Stimulated activated CD8-positive, alpha-beta memory T cell treated with anti-CD3 and anti-CD28 coated beads, Interleukin-12 subunit alpha, Interleukin-12 subunit beta, amount 100 ng/mL, for 1 hour (primary cell): ENCODE measurements around the gene SLC6A5.
"Not testable (repeated sequence)": the region's sequence is repeated elsewhere in the genome, so short reads cannot be mapped to it uniquely, and the experiment has no call there.

Experiments
- DNase-seq: peaks from one replicate; pipeline ENCODE4 v3.0.0-alpha.2; 2020; ENCODE audit warnings: low read depth

The SLC6A5 gene

DNA sequence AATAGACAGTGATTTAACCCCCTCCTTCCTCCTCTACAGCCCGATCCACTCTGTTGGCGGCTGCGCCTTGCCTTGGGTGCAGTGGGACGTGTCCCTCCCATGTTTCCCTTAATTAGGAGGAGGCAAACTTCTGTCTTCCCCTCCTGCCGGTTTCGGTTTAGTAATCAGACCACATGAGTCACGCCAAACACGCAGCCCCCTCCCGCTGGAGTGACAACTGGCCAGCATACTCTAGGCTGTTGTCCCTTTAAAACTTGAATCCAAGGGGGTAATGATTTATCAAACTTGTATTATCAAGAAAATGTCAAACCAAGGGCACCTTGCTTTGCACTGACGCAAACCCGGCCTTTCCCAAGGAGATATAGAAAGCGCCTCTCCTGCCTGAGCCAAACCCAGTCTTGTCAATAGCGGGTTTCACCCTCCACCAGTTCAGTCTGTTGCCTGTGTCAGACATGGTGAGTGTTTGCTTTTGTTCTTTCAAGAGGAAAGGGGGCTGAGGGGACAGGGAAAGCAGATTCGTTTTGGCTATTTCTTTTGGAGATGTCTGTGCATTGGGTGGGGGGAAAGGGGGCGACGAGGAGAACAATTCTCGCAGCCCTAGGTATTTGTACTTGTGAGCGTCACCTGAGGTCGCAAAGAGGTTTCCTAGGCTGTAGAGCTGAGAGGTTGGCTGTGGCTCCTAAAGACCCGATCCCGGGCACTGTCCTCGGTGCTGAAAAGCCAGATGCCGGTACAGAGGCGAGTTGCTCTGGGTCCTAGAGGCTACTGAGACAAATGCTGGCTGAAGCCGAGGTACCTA is at the start of gene SLC6A5:
Gene SLC6A5, plus strand, starts transcription at position 388 of the 799 bp plus-strand sequence. Its CDS starts 65 bp downstream, at position 453.
- no peak for DNase-seq

DNA sequence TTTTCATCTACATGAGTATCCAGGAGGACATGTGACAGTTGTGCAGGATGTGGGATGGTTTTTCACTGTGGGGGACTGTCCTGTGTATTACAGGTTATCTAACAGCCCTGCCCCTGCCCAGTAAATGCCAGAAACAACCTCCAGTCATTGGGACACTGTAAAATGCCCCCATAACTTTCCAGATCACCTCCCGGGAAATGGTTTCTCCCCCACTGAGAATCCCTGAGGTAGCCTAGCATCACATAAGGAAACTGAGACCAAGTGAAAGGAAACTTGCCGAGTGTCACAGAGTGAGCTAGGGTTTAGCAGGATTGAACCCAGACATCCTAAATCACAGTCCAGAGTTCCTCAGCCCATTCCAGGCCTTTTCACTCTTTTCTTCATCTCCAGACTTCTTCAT is 48.3 kb upstream of the SLC6A5 start:
- DNase-seq = no peak

- no peak for DNase-seq
Measured at GRCh38 chr11:20555783-20556182, 43.6 kb upstream of the SLC6A5 start.

- not testable (repeated sequence) for DNase-seq
Measured at GRCh38 chr11:20556396-20556795, 43.0 kb upstream of the SLC6A5 start.

DNA sequence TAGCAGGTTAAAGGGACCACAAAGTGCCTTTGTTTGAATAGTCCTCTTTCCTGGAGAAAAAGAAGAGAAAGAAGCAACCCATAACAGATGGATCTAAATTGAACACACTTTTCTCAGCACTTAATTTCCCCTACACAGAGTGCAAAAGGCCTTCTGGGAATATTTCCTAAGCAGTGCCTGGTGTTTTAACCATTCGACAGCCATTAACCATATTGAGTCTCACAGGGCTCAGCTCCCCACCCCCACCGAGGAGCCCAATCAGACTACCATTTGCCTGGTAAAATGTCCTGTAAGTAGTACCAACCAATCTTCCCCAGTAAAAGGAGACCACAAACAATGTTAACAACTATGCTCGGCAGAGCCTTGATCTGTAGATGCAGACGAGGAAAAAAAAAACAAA is 40.7 kb upstream of the SLC6A5 start:
- no peak for DNase-seq

DNA sequence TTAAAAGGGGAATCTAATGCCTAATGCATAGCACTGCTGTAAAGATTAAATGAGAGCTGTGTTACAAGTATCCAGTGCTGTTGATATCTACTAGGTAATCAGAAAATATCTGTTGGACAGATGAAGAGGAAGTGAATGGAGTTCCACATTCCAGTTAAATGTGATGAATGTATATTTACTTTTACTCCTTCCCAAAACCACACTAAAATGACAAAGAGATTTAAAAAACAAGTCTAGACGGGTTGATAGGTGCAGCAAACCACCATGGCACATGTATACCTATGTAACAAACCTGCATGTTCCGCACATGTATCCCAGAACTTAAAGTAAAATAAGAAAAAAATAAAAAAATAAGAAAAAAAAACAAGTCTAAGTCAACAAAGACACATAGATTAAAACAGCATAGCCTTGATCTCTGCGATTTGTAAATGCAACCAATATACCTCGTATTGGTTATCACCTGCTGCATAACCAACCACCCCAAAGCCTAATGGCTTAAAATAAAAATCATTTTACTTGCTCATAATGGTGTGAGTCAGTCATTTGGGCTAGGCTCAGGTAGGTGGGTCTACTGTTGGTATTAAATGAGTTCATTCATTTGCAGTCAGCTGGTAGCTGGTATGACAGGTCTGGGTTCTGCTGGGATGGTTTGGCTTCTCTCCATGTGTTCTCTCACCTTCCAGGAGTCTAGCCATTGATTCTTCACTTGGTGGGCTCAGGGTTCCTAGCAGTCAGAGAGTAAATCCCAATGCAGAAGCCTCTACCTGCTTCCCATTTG is 39.7 kb upstream of the SLC6A5 start:
- no peak for DNase-seq

DNA sequence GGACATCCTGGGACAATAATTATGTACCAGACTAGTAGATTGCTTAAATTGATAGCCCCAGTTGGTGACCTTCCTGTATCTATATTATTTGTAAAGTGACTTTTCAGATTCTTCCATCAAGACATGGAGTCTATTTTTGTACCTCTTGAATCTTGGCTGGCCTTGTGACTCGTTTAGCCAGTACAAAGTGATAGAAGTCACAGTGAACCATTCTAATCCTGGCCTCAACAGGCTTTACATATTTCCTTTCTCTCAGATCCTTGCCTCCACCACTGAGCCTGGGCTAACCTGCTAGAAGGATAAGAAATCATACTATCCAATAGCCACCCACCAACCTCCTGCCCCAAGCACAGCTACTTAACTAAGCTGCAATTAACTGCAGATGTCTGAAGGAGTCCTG is 37.5 kb upstream of the SLC6A5 start:
- no peak for DNase-seq

DNA sequence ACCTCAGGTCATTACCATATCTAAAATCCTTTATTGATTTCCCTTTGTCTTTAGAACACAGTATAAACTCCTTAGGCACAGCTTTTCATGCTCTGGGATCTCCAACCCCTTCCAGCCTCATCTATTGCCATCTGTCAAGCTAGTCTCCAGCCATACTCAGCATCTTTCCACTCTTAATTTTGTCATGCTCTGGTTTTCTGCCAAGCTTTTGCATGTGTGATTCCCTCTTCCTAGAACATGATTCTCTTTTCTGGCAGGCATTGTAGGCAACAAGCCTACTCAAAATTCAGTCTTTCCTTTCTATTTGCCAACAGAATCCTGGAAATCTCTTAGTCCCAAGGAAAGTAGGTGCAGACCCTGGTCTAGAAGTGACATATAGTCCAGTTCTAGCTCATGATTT is 35.5 kb upstream of the SLC6A5 start:
- DNase-seq = no peak

DNA sequence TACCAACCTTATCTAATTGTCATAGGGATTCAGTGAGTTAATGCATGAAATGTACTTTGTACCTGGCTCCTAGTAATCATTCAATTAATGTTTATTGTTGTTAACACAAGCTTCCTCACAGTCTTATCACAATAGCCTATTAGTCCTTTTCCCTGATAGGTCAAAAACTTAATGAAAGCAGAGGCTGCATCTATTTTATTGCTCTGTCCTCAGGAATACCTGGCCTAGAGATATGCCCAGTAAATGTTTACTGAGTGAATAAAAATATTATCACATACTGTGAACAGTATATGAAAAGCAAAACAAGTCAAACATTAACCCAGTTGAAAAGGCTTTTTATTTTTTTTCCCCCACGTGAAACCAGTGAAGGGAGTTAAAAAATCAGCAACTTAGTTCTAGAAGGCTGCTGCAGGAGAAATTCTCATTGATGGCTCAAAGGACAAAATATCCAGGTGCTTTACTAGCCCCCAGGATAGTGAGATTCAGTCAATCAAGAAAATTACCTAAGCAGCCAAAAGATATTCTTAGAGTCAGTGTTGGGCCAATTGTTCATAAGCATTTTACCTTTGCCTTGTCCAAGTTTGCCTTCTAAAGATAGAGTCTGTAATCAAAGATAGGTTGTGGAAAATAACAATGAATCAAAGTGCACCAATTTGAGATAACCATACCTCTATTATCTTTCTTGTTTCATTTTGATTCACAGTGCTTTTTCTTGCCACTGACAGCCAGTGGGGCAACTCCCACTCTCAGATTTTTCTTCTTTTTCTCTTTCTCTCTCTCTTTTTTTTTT is 34.4 kb upstream of the SLC6A5 start:
- no peak for DNase-seq

GRCh38 chr11:20566115-20566514 is 33.3 kb upstream of the SLC6A5 start:
- not testable (repeated sequence) for DNase-seq

DNA sequence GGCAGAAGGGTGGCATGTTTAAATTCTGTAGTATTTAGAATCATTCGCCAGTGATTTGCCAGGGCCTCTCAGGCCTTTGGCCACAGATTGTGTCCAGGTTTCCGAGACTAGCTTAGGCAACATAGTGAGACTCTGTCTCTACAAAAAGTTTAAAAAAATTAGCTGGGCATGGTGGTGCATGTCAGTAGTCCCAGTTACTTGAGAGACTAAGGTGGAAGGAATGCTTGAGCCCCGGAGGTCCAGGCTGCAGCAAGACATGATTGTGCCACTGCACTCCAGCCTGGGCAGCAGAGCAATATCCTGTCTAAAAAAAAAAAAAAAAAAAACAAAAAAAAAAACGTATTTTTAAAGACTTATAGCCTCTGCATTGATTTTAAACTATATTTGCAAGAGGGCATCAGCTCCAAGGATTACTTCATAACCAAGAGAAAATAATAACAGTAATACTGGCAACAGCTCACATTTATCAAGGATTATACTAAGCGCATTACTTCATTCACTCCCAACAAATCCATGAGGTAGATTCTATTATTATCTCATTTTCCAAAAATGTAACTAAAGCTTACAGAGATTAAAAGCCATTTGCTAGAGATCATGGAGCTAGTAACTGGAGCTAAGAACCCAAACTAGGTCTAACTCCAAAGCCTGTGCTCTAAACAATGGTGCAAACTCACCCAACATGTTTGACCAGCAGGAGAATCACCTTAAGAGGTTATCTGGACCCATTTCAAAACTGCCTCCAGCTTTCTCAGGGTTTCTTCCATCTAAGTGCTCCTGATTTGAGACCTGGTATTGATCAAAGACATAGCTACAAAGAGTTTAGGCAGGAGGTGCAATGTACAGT is 32.6 kb upstream of the SLC6A5 start:
- no peak for DNase-seq

DNA sequence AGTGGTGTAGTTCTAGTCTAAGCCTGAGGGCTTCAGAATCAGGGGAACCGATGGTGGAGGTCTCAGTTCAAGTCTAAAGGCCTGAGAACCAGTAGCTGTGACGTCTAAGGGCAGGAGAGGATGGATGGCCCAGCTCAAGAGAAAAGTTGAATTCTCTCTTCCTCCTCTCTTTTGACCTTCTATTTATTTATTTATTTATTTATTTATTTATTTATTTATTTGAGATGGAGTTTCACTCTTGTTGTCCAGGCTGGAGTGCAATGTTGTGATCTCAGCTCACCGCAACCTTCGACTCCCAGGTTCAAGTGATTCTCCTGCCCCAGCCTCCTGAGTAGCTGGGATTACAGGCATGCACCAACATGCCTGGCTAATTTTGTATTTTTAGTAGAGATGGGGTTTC is 19.7 kb upstream of the SLC6A5 start:
- DNase-seq = not testable (repeated sequence)

DNA sequence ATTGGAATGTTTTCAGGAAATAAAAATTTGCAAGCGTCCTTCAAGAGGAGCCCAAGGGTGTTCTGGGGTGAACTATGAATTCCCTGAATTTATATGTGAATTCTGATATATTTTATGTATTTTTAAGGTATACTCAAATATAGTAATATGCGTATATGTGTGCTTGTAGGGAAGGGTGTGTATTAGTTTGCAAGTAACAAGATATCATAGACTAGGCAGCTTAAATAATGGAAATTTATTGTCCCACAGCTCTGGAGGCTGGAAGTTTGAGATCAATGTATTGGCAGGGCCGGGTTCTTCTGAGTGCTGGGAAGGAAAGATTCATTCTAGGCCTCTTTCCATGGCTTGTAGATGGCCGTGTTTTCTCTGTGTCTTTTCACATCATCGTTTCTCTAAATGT is 16.2 kb upstream of the SLC6A5 start:
- DNase-seq = no peak

GRCh38 chr11:20584093-20584774 is 15.2 kb upstream of the SLC6A5 start:
- no peak for DNase-seq

DNA sequence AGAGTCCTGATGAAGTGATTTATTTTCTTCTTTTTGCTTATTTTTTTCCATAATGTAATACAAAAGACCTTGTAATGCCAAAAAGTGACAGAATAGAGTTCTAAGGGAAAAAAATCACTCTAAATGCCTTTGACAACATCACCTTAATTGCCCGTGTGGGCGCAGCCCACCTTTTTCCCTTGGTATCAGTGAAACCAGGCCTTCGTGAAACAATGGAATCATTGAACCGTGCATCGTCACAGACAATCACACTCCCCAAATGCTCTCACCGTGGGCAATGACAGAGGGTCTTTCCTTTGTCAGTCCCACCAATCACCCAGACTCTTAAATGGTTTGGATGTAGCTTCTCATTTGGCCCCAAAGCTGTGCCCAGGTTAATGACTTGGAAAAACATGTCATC is 9.6 kb upstream of the SLC6A5 start:
- no peak for DNase-seq

- DNase-seq = no peak
Measured at GRCh38 chr11:20590381-20590780, 9.0 kb upstream of the SLC6A5 start.

DNA sequence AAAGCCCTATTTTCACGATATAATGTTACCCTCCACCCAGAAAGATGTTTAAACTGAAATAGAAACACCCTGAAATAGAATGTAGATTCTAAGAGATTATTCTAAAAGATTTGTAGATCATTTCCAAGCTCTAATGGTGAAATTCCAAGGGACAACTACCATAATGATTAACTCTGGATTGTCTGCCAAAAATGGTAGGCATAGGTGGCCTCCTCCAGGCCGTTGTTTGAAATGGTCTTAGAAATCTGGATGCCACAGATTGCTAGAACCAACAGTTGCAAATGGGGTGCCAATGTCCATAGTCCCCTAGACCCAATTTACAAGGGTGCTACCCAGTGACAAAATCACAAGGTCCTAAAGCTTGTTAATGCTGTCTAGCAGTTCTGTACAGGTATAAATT is 6.7 kb upstream of the SLC6A5 start:
- no peak for DNase-seq

GRCh38 chr11:20594274-20595061 is 4.9 kb upstream of the SLC6A5 start:
- DNase-seq = no peak

- DNase-seq = no peak
Measured at GRCh38 chr11:20595101-20595500, 4.3 kb upstream of the SLC6A5 start.
